ENCODE measurements around the gene CEMIP.

Gene CEMIP

GRCh38 chr15:80778964-80779657 is at the start of gene CEMIP:
CEMIP (plus strand) TSS chr15:80779370; CDS start chr15:80873880, 94,510 bp downstream.
- no peak for DNase-seq

GRCh38 chr15:80730387-80730786 is 48.8 kb upstream of the CEMIP start:
- DNase-seq: no peak

GRCh38 chr15:80730926-80731325 is 48.2 kb upstream of the CEMIP start:
- no peak for DNase-seq

GRCh38 chr15:80732167-80732566 is 47.0 kb upstream of the CEMIP start:
- DNase-seq: no peak

GRCh38 chr15:80732818-80733217 is 46.4 kb upstream of the CEMIP start:
- no peak for DNase-seq

GRCh38 chr15:80733460-80733859 is 45.7 kb upstream of the CEMIP start:
- DNase-seq: no peak

- no peak for DNase-seq
Observed at GRCh38 chr15:80735344-80735743, 43.8 kb upstream of the CEMIP start.

- DNase-seq: peak; percentile 8
Observed at GRCh38 chr15:80736560-80736959, 42.6 kb upstream of the CEMIP start.

- DNase-seq: no peak
Observed at GRCh38 chr15:80739919-80740318, 39.3 kb upstream of the CEMIP start.

GRCh38 chr15:80742081-80742480 is 37.1 kb upstream of the CEMIP start:
- no peak for DNase-seq

- no peak for DNase-seq
Observed at GRCh38 chr15:80743189-80743833, 35.9 kb upstream of the CEMIP start.

GRCh38 chr15:80744415-80744814 is 34.8 kb upstream of the CEMIP start:
- no peak for DNase-seq

GRCh38 chr15:80744826-80745225 is 34.3 kb upstream of the CEMIP start:
- no peak for DNase-seq

GRCh38 chr15:80745888-80746287 is 33.3 kb upstream of the CEMIP start:
- DNase-seq: no peak

GRCh38 chr15:80747317-80748053 is 31.7 kb upstream of the CEMIP start:
- DNase-seq: no peak

GRCh38 chr15:80749589-80749988 is 29.6 kb upstream of the CEMIP start:
- no peak for DNase-seq

GRCh38 chr15:80750575-80750974 is 28.6 kb upstream of the CEMIP start:
- DNase-seq: no peak

GRCh38 chr15:80752204-80752603 is 27.0 kb upstream of the CEMIP start:
- DNase-seq: no peak

GRCh38 chr15:80753161-80753560 is 26.0 kb upstream of the CEMIP start:
- no peak for DNase-seq

GRCh38 chr15:80754014-80754413 is 25.2 kb upstream of the CEMIP start:
- no peak for DNase-seq

- no peak for DNase-seq
Observed at GRCh38 chr15:80755885-80756284, 23.3 kb upstream of the CEMIP start.

- no peak for DNase-seq
Observed at GRCh38 chr15:80758130-80758745, 20.9 kb upstream of the CEMIP start.

GRCh38 chr15:80760960-80761359 is 18.2 kb upstream of the CEMIP start:
- no peak for DNase-seq

GRCh38 chr15:80761754-80762153 is 17.4 kb upstream of the CEMIP start:
- no peak for DNase-seq

All from NCI-H2081 treated with DMSO at 0.1 percent for 48 hours (cell line).